Measurements from ENCODE around the gene C2orf72.

DNA sequence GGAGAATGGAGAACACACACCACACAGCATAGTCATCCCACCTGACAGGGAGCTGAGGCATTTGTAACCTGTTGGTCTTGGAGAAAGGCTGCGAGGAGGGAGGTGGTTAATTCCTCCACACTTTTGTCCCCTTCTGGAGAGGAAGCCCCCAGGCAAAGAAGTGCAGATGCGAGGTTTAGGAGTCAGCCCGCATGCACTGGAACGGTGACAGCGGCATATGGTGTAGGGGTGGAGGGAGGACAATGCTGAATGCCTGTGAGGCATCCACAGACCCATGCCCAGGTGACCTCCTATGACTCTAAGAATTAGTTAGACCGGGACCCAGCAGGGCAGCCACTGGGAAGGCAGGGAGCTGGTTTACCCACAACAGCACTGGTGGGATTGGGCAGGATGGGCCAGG is 29.2 kb upstream of the C2orf72 start:
- TF ChIP-seq EZH2phosphoT487 (IDR thresholded peaks at IDR 0.05; ENCODE audit: low read length) (no peak), EZH2 (optimal IDR thresholded peaks at IDR 0.05; ENCODE audit: low read depth, low read length) (no peak)
- TF ChIP-seq, protein P1, sequence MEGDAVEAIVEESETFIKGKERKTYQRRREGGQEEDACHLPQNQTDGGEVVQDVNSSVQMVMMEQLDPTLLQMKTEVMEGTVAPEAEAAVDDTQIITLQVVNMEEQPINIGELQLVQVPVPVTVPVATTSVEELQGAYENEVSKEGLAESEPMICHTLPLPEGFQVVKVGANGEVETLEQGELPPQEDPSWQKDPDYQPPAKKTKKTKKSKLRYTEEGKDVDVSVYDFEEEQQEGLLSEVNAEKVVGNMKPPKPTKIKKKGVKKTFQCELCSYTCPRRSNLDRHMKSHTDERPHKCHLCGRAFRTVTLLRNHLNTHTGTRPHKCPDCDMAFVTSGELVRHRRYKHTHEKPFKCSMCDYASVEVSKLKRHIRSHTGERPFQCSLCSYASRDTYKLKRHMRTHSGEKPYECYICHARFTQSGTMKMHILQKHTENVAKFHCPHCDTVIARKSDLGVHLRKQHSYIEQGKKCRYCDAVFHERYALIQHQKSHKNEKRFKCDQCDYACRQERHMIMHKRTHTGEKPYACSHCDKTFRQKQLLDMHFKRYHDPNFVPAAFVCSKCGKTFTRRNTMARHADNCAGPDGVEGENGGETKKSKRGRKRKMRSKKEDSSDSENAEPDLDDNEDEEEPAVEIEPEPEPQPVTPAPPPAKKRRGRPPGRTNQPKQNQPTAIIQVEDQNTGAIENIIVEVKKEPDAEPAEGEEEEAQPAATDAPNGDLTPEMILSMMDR (IDR thresholded peaks at IDR 0.05; ENCODE audit: low read length), result no peak
